NCI-H1105 (cell line): ENCODE data around the gene LIN28A.
"Not testable (repeated sequence)": the region's sequence is repeated elsewhere in the genome, so short reads cannot be mapped to it uniquely, and the experiment has no call there.

Experiments used
- DNase-seq: peaks from one replicate; lab custom pipeline; 2025; lab: John Stamatoyannopoulos, UW

LIN28A gene, protein sequence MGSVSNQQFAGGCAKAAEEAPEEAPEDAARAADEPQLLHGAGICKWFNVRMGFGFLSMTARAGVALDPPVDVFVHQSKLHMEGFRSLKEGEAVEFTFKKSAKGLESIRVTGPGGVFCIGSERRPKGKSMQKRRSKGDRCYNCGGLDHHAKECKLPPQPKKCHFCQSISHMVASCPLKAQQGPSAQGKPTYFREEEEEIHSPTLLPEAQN

DNA sequence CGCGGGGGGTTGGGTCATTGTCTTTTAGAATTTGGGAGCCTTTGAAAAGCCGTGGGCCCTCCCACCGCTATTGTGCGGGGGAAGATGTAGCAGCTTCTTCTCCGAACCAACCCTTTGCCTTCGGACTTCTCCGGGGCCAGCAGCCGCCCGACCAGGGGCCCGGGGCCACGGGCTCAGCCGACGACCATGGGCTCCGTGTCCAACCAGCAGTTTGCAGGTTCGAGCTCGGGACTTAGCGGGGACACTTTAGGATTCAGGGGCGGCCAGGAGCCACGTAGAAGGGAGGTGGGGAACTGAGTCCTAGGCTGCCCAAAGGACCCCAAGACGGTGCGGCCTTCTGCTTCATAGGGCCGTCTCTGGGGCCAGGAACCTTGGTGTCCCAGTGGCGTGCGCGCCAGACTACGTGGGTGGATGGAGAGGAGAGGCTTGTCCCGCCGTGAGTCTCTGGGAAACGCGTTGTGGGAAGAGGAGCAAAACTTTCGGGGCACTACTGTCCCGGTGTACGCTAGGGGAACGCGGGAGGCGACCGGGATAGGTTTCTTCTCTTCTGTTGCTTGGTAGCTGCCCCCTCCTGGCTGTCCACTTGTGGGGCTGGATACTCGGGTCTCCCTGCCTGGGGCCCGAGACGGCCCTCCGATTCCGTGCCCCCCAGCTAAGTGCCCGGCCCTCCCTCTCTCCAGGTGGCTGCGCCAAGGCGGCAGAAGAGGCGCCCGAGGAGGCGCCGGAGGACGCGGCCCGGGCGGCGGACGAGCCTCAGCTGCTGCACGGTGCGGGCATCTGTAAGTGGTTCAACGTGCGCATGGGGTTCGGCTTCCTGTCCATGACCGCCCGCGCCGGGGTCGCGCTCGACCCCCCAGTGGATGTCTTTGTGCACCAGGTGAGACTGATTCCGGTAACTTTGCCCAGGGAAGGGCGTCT is at the start of gene LIN28A:
Gene LIN28A (plus strand): TSS at position 112 of the 918 bp plus-strand sequence. CDS start 75 bp downstream, at position 187.
- no peak for DNase-seq

- no peak for DNase-seq
These were observed 49.0 kb upstream of the LIN28A start for GRCh38 chr1:26361605-26362122.

- DNase-seq = no peak
These were observed 48.3 kb upstream of the LIN28A start for GRCh38 chr1:26362331-26362730.

- peak; percentile 70 for DNase-seq
These were observed 46.8 kb upstream of the LIN28A start for GRCh38 chr1:26363549-26364448.

- DNase-seq = no peak
These were observed 45.7 kb upstream of the LIN28A start for GRCh38 chr1:26364956-26365355.

- no peak for DNase-seq
These were observed 43.2 kb upstream of the LIN28A start for GRCh38 chr1:26367441-26367840.

- no peak for DNase-seq
These were observed 42.6 kb upstream of the LIN28A start for GRCh38 chr1:26368006-26368405.

- no peak for DNase-seq
These were observed 42.1 kb upstream of the LIN28A start for GRCh38 chr1:26368486-26368885.

DNA sequence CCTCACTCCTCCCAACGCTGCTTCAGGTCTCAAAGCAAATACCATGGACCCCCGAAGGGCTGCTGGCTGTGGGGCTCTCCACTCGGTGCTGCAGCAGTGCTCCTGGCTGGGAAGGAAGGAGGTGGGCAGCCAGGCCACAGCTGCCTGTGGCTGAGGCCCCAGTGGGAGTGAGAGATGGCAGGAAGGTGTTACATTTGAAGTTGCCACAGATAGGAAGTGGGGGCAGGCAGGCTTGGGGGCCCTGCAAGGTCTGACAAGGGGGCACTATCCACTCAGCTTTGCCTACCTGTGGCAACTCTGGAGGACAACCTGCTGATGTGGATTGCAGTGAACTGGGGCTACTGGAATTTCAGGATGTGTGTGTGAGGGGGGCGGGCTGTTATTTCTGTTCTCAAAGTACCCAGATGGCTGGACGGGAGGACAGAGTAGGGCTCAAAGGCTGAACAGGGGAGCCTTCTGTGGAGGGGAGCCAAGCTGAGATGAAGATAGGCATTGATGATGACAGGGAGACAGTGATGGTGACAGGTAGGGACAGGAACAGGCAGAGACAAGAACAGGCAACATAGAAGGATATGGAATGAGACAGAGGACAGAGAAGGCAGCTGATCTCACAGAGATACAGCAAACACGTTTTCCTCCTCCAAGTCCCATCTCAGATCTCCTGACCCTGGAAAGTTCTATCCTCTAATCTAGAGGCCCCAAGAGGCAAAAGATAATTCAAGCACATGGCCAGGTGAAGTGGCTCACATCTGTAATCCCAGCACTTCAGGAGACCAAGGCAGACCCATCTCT is 39.8 kb upstream of the LIN28A start:
- DNase-seq = no peak

DNA sequence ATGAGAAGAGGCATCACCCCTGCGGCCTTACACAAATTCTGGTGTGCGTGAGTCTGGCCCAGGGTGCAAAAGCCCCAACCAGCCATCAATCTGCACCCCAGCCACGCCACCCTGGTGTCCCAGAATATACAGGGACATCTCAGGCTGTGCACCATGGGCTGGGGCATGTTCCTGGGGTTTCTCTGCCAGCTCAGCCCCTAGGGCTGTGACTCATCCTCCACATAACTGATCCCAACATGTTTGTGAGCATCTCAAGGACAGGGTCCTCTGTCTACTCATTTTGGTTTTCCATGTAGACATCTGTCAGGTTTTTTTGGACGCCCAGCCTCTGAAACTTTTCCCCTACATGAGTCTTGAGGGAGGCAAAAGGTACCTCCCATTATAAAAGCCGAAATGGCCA is 38.6 kb upstream of the LIN28A start:
- no peak for DNase-seq

- DNase-seq = not testable (repeated sequence)
These were observed 38.0 kb upstream of the LIN28A start, which contains the start of gene ZNF683 for GRCh38 chr1:26372611-26373010. Gene ZNF683, minus strand, starts transcription at chr1:26372750. Its CDS starts 4,179 bp downstream, at chr1:26368571.

DNA sequence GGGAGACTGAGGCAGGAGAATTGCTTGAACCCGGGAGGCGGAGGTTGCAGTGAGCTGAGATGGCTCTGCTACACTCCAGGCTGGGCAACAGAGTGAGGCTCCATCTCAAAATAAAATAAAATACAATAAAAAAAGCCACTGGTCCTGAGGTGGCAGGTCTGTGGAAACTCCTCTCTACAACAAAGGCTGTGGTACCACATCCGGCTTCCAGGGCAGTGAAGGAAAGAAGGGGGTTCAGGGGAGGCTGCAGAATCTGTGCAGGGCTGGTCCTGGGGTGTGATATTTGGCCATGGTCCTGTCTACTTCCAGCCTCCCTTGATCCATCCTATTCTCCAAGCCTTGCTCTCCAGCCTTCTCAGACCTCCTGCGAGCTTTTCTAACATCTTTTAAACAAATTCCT is 37.3 kb upstream of the LIN28A start:
- DNase-seq = no peak

- DNase-seq = no peak
These were observed 36.8 kb upstream of the LIN28A start for GRCh38 chr1:26373789-26374188.

GRCh38 chr1:26374361-26374760 is 36.3 kb upstream of the LIN28A start:
- not testable (repeated sequence) for DNase-seq

- no peak for DNase-seq
These were observed 35.5 kb upstream of the LIN28A start for GRCh38 chr1:26375081-26375480.

DNA sequence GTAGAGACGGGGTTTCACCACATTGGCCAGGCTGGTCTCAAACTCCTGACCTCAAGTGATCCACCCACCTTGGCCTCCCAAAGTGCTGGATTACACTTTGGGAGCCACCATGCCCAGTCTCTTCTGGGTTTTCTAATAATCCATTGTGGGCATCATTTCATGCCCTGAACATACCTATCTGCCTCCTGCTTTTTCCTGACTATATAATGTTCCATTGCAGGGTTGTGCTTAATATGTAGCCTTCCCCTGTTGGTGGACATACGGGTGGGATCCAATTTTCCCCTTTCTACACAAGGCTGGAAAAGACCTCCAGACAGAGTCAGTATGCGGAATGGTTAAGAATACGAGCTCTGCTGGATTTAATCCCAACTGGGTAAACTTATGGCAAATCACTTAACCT is 34.6 kb upstream of the LIN28A start:
- DNase-seq = no peak

DNA sequence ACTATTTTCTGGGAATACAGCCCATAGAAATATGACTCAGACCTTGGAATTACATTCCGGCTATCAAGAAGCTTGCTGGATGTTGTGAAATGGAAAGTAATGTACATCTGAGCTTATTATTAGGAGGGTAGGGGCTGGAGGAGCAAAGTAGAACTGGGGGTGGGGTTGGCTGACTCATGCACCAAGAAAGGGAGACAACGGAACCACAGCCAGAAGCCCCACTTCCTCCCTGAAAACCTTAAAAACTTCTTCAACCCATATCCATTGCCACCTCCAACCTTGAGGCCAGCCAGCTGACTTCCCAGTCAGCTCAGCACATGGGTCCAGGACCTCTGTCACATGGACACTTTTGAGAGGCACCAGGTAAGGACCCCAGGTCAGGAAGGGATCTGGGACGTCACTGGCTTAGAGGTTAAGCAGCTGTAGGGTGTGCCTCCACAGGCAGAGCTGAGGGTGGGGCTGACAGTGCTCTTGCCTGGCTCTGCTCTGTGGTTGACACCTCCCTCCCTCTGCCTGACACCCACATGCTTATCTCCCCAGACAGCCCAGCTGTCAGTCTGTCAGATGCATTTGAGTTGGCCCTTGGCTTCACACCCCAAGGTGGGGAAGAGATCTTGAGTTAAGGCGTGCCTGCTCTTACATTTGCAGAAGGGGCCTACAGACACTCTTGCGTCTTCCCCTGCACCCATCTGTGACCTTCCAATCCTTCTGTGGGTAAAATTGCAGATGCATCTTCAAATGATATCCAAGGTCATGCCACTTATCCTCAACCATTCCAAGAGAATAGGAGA is 32.3 kb upstream of the LIN28A start:
- DNase-seq = no peak

DNA sequence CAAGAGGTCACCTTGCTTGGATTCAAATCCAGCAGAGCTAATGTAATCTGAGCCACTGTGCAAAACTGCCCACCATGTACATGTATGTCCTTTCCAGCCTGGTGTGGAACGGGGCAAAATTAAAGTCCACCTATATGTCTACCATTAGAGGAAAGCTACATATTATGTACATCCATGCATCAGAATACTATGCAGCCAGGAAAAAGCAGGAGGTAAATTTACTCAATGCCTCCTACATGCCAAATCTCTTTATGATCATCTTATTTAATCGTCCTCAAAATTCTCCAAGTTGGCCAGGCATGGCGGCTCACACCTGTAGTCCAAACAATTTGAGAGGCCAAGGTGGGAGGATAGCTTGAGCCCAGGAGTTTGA is 31.8 kb upstream of the LIN28A start:
- DNase-seq = no peak

DNA sequence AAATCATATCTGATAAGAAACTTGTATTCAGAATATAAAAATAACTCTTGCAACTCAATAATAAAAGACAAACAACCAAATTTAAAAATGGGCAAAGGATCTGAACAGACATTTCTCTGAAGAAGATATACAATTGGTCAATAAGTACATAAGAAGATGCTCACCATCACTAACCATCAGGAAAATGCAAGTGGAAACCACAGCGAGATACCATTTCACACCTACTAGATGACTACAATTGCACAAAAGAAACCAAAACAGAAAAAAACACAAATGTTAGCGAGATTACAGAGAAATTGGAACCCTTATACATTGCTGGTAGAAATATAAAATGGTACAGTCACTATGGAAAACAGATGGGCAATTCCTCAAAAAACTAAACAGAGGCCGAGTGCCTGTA is 26.5 kb upstream of the LIN28A start:
- DNase-seq = no peak

DNA sequence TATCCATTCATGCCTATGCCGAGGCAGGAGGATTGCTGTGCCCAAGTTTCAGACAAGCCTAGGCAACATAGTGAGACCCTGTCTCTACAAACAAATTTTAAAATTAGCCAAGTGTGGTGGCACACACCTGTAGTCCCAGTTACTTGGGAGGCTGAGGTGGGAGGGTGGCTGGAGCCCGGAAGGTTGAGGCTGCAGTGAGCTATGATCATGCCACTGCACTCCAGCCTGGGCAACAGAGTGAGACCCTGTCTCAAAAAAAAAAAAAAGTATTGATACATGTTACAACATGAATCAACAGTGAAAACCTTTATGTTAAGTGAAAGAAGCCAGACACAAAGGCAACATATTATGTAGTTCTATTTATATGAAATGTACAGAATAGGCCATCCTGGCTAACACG is 25.6 kb upstream of the LIN28A start:
- DNase-seq = not testable (repeated sequence)
